CD4-positive, alpha-beta T cell treated with Interleukin-10 for 1 hour (primary cell): ENCODE measurements around the gene MRGPRX4.

Experiments used
- DNase-seq: peaks from one replicate; pipeline ENCODE4 v3.0.0-alpha.2; 2020

MRGPRX4 gene

GRCh38 chr11:18221274-18221876, 48.7 kb downstream of the MRGPRX4 start:
- DNase-seq, result no peak

GRCh38 chr11:18222814-18223421, 50.3 kb downstream of the MRGPRX4 start:
- DNase-seq, result no peak
